Suppressor macrophage treated with lipopolysaccharide for 1 hour (primary cell): Measurements from ENCODE around the gene NXT1.
"Not testable (repeated sequence)": the region's sequence is repeated elsewhere in the genome, so short reads cannot be mapped to it uniquely, and the experiment has no call there.

Source experiments
- DNase-seq, 3 donors: peaks; one replicate each; pipeline ENCODE4 v3.0.0-alpha.2; 2020 to 2022

Gene NXT1

DNA sequence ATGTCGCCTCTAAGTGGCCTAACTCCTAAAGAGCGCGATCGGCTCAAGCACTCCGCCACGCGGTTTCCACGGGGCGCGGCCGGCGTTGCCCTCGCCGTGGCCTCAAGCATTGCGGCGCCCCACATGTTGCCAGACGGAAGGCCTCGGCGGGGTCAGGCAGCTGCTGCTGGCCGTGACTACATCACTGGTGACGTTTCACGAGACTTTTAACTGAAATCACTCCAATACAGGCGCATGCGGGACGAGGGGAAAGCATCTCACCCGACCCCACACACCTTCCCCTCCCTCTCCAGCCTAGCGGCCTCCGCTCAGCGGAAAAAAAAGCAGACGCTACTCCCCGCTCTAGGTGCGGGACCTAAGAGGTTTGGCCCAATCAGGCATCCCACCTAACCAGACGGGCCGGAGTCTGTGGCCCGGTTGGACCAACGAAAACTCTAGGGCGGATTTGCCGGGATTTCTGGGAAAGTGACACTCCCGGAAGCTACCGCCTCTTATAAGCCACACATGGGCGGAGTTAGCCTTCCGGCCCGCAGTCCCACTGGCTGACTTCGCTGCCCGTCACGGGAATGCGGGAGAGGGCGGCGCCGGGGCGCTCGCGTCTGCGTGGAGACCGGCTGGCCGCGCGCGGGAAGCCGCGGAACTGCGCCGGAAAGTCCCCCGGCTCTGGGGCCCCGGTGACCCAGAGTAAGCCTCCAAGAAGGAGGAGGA lies at the start of gene NXT1:
TSS of gene NXT1 (plus strand) at position 596 of the 708 bp plus-strand sequence. CDS start 3,251 bp downstream, outside the sequence.
- DNase-seq: peak; percentile 98 to 99 (median 99)

DNA sequence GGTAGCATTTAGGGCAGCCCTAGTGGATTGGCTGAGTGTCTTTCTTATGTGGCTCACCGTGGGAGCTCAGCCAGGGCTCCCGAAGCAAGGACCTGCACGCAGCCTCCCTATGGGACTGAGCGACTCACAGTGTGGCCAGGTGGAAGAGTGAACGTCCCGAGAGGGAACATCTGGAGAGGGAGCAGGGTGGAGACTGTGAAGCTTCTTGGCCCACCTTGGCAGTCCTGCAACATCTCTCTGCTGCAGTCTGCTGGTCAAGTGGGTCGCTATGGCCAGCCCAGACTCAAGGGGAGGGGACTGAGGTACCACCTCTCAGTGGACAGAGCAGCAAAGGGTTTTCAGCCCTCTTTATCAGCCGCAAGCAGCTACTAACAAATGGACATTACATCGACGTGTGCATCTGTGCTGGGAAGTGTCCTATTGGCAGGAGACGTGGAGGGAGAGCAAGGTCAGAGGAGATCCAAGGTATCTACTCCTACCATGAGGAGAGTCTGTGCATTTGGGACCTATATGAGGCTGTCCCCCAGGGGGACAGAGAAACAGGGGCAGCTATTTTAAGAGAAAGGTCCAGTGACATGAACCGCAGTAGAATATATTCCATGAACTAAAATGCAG lies 49.0 kb upstream of the NXT1 start:
- DNase-seq: no peak

DNA sequence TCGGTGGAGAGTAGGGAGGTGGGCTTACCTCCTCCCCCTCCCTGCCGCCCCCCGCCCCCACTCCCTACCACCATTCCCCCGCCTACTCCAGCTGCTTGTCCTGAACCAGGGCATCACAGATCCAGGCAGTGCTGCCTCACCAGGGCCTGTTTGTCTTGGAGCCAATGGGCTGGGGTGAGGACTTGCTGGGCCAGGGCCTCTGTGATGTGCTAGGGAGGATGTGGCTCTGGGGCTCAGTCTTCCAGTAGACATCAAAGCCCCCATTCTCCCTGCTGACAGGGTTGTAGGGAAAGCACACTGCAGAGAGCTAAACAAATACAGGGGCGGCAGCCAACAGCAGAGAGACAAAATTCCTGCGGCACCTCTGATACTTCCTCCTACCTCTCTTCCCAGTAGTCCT lies 48.2 kb upstream of the NXT1 start:
- DNase-seq: no peak

DNA sequence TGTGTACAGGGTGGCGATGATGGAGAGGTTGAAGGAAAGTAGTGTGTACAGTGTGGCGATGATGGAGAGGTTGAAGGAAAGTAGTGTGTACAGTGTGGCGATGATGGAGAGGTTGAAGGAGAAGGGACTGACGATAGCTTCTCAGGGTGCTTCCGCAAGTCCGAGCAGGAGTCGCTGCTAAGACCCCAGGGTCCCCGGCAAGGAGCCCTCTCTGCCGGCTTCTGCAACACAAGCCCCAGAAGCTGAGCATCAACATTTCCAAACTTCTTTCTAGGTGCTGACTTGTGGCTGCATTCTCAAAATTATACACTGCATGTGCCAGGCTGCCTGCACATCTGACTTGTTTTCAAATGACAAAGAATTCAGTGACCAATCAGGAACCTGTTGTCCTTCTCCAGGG lies 47.8 kb upstream of the NXT1 start:
- no peak for DNase-seq

DNA sequence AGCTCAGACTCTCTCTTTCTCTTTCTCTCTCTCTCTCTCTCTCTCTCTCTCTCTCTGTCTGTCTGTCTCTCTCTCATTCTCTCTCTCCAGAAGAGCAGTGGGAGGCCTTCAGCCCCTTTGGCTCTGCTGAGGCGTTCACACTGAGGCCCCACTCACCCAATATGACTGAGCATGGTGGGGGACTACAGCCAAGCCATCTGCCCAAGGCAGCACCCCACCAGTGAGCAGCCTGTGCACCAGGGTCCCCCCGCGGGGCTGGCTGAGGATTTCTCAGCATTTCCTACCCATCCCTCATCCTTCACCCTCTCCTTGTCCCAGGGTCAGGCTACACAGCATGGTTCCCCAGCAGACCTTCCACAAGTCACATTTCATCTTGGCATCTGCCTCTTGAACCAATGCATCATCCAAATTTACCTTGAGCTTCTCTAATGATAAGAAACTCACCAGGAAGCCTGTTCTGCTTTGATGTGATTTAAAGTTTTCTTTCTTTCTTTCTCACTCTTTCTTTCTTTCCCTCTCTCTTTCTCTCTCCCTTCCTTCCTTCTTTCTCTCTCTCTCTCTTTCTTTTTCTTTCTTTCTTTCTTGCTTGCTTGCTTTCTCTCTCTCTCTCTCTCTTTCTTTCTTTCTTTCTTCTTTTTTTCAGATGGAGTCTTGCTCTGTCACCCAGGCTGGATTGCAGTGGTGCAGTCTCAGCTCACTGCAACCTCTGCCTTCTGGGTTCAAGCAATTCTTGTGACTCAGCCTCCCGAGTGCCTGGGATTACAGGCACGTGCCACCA lies 47.1 kb upstream of the NXT1 start:
- DNase-seq: no peak

DNA sequence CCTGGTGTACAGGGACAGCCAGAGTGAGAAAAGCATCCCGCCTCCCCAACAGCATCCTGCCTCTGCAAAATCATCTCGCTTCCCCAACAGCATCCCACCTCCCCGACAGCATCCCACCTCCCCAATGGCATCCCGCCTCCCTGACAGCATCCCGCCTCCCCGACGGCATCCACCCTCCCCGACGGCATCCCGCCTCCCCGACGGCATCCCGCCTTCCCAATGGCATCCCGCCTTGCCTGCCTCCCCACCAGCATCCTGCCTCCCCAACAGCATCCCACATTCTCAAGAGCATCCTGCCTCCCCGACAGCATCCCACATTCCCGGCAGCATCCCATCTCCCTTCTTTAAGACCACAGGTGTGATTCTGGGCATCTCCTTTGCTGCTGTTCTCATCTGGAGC lies 46.0 kb upstream of the NXT1 start:
- DNase-seq: no peak

DNA sequence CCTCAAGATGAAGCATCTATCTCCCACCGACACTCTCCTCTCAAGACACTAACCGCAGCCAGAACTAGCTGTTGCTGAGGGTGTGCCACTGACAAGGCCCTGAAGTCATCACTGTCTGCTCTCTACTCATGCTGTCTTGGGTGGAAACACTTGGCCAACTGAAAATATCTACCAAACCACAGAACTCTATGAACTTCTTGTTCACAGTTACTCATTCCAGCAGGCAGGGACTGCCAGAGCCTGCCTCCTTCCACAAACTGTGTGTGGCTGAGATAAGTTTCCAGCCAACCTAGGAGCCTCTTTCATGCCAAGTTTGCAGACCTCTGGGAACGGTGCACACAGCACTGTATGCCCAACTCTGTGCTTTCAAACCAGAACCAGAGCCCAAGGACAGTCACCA lies 45.5 kb upstream of the NXT1 start:
- no peak for DNase-seq

DNA sequence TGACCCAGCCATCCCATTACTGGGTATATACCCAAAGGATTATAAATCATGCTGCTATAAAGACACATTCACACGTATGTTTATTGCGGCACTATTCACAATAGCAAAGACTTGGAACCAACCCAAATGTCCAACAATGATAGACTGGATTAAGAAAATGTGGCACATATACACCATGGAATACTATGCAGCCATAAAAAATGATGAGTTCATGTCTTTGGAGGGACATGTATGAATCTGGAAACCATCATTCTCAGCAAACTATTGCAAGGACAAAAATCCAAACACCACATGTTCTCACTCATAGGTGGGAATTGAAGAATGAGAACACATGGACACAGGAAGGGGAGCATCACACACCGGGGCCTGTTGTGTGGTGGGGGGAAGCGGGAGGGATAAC lies 43.2 kb upstream of the NXT1 start:
- not testable (repeated sequence) for DNase-seq

DNA sequence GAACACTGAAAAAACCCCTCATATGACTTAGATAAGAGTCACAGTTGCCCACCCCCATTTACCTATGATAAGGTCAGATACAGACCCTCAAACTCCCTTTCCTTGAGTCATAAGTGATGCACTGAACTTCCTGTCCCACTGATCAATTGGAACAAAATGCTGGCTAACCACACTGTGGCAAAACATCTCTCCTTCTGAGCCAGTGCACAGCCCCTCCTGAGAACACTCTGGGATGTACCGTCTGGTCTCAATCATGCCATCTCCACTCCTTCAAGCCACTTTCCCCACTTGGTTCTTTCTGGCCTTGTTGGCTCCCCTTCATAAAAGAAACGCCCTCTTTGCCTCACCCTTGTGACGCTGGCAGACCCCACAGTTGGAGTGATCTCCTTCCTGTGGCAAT lies 42.6 kb upstream of the NXT1 start:
- no peak for DNase-seq

DNA sequence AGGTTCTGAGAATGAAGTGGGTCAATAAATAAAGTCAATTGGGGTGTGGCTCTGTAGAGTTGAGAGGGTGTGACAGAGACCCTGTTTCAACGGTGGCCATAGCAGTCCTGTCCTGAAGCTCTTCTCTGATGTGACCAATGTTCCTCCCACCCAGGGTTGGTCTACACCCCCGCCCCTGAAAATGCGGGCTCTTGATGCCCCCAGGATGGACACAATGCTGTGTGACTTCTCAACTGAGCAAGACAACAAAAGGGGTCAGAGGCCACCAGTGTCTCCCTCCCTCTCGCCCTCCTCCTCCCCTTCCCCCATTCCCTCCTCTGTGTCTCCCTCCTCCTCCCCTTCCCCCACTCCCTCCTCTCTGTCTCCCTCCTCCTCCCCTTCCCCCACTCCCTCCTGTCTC lies 41.7 kb upstream of the NXT1 start:
- DNase-seq: no peak

DNA sequence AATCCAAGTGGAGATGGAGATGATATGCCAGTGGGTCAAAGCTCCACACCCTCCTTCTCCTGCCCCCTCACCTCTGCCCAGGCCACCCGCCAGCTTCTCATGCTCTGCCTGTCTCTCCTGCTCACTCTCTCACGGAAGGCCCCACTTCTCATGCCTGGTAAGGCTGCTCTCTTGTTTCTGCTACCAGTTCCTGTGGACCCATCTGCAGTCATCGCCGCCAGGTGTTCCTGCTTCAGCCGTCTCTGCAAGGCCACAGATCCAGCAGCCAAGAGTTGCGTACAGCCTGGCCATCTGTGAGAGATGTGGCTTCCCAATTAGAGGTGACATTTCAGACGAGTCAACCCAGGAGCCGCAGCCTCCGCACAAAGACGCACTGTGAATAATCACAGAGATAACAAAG lies 40.8 kb upstream of the NXT1 start:
- no peak for DNase-seq

DNA sequence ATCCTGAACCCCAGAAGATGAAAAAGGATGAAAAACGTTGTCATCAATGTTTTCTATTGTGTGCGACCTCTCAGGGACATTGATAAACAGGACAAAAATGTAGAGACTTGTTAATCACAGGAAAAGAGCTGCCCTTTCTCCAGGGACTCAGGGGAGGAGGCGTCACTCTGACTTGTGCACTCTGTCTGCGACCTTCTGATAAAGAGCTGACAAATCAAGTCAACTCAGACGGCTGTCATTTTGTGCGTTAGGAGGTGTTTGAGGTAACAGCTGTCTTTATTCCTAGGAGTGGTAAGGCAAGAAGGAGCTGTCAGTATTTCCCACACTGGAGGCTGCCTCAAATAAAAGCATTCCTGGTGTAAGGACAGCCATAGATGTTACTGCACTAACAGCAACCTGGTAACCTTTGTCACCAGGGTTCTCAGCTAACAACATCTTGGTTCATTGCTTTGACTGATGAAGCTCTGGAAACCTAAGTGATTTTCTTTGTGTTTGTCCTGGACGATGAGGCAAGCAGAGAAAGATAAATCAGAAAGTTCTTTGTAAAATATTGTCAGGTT lies 38.6 kb upstream of the NXT1 start:
- DNase-seq: no peak

DNA sequence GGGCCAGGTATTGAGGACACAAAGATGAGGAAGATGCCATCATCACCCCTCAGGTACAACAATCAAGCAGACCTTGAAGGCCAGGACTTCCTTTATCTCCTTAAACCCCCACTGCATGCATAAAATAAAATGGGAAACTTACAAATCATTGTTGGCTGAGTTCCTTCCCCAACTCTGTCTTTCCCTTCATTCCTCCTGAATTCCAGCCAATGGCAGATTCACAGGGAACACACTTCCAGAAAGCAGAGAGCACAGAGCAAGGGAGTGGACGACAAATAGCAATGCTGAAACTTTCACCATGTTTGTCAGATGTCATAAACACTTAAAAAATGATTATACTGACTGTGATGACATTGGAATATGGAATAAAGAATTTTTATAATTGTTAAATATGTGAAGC lies 37.3 kb upstream of the NXT1 start:
- DNase-seq: no peak

DNA sequence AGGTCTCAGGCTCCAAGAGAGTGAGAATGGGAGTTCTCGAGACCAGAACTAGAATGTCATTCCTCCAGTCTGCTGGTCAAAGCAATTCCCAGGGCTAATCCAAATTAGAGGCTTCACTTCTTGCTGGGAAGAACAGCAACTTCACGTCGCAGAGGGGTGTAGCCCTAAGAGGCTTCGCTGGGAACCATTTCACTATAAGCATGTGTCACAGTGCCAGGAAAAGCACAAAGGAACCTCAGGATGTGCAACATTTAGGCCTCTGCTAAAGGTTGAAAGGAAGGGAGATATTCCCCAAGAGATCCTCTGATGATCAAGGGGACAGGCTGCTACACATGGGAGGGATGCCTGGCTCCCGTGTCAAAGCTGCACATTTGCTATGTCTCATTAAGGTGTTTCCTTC lies 35.9 kb upstream of the NXT1 start:
- DNase-seq: no peak

DNA sequence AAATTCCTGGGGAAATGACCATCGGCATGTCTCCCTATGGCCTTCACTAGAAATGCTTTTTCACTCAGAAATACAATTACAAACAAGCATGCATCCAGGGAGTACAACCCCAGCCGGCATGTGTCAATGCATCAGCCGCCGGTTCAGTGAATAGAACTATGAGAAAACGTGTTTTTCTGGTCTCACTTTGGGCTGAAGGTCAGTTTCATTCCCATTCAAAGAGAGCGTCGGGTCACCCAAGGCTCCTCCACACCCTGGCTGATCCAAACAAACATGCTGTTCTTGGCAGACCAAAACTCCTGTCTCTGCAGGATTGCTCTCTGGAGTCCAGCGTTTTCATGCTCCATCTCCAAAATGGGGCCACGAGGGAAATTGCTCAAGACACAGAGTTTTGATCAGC lies 35.5 kb upstream of the NXT1 start:
- no peak for DNase-seq

DNA sequence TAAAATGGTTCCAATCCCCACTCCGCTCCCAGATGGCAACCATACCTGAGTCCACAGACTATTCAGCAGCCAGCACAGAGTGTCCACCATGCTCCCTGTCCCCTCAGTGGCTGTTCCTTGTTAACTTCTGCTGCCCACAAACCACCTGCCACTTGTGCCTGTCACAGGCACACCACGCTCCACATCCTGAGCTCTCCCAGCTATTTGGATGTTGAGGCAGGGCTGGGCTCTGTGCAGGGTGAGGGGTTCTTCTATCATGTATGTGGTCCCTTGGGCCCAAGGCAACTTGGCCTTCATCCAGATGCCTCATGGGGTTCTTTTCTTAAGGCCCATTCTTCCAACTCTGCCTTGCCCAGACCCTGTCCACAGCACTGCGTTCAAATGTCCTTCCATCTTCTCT lies 34.0 kb upstream of the NXT1 start:
- no peak for DNase-seq

DNA sequence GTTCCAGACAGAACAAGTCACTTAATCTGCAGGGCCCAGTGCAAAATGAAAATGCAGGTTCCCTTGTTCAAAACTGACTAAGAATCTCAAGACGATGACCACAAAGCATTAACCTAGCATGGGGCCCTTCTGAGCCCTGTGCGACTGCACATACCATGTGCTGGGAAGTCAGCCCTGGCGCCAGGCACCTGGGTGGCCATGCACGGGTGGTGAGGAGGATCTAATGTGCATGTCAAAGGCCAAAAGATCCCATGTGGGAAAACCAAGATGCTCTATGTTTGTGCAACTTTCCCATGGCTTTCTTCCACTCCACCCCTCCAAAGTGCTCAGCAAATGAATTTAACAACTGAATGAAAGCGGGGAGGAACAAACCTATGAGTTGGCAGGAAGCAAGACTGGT lies 33.5 kb upstream of the NXT1 start:
- DNase-seq: no peak

DNA sequence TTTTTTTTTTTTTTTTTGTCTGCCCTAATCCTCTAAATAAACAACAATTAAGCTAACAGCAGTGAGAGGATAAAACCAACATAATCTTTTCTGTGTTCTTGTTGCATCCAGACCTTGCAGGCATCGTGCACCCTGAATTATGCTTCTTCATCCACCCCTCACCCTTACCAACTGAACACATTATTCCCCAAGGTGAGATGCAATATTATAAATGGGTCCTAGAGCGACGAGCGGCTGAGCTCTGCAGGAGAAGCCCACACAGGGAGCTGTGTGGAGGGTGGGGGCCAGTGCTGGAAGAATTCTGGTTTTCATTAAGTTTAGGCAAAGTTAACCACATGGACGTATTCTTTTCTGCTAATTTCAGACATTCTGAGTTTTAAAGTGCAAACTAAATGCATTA lies 32.2 kb upstream of the NXT1 start:
- DNase-seq: no peak

DNA sequence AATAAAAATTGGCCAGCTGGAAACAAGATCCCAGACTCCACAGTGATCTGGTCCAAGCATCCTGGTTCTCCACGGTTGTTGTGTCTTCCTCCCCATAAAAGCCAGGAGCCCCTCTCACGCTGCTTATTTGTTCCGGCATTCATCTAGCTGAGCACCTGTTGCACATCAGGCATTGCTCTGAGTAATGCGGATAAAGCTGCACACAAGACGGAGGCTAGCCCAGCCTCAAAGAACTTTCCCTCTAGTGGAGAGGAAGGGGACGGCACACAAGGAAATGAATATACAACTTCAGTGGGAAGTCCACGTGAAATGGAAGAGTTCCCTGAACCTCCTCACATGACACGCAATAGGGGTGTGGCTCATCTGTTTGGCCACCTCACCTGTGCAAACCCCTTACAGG lies 30.3 kb upstream of the NXT1 start:
- peak; percentile 32 to 51 (median 36) for DNase-seq

DNA sequence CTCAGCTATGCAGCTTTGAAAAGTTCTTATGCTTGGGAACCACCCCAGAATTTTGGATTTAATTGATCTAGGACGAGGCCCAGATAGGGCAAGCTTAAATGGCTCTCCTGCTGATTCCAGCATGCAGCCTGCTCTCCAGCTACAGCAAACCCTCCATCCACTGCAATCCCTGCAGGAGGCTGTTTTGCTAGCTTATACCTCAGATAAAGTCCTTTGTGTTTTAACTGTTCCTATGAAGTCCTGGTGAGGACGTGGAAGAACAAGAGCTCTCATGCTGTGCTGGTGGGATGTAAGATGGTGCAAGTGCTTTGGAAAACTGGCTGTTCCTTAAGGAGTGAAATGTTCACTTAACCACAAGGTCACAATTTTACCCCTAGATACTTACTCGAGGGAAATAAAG lies 25.5 kb upstream of the NXT1 start:
- no peak for DNase-seq

DNA sequence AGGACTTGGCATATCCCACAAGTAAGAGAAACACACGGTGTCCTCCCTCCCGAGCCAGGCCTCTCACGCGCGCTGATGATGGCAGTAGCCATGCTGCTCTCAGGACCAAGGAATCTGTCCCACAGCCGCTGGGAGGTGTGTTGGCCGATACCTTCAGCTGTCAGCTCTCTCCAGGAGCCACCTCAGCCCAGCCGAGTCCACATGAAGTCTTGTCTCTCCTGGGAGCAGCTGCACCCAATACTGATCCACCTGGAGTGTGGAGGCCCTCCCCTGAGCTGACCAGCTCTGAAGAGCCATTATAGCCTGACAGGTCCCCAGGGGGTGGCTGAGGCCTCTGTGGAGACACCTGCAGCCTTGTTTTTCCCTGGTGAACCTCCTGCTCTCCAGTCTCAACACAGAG lies 23.8 kb upstream of the NXT1 start:
- DNase-seq: no peak

DNA sequence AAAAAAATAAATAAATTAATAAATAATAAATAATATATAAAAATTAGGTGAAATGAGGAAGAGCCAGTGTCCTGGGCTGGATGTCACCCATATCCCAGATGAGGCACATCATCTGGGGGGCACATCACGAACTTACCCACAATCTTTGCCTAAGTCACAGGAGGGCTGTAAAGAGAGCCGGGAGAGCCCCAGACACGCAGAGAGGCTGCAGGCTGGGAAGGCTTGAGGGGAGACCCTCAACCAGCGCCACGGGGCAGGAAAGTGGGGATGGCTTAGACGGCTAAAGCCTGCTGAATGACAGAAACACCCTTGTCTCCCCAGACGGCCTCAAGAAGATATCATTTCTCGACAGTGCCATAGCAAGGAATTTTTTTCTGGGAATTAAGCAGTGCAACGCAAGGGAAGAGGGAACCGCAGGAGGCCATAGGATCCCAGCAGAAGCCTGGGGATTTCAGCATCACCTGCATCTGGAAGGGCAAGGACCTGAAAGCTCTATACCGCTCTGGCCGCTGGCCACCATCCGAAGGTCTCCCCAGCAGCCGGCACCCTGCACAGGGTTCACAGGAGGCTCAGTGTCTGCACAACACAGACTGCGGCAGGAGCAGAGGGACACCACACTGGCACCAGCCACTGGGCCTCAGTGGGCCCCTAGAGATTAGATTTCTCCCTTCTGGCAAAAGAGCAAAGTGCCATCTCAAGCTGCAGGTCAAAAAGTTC lies 22.8 kb upstream of the NXT1 start:
- no peak for DNase-seq
